ENCODE measurements around the gene SPNS3. TPM values are rescaled to one million over a fixed set of nuclear protein-coding genes. Genes with fewer than 3 reads are reported as not detected.

SPNS3 gene
- total RNA-seq, 1 experiment from 2014 or later: not detected

DNA sequence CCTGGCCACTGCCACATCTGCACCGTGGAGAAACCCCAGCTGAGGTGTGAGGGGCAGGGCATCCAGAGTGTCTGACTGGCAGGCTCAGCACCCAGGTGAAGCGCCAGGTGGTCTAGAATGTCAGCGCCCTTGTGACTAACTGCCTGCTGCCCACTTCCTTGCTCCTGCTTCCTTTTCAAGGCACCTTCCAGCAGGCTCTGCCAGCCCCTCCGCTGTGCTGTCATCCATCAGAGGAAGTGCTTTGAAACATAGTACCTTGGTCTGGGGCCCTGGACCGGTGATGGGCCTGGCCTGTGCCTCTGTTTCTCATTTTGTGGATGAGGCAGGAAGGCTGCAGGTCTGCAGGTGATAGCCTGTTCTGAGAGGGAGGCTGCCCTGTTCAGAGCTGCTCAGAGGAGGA is 70.4 kb downstream of the SPNS3 start:
- no TSS peak for BruUV-seq (replicated peaks)
- Mint-ChIP-seq H3K27me3 (ENCODE audit: insufficient read depth, unreplicated experiment) (peaks cover 3% of the 10 kb centered on the region), H3K36me3 (ENCODE audit: insufficient read depth, unreplicated experiment) (no peaks in the 10 kb centered on the region), H3K9me3 (ENCODE audit: unreplicated experiment) (no peaks in the 10 kb centered on the region), H3K27ac (ENCODE audit: unreplicated experiment) (no peak overlapping the region), H3K4me3 (ENCODE audit: unreplicated experiment) (no peak overlapping the region), H3K4me1 (ENCODE audit: low read depth, unreplicated experiment) (peaks cover 5% of the 10 kb centered on the region)
- no peak for DNase-seq
- no peaks in the 10 kb centered on the region for H3K4me1 ChIP-seq
- ChIA-PET CTCF (no interaction called here), POLR2A (no interaction called here)
- H3K27me3 ChIP-seq (replicated peaks; ENCODE audit: control insufficient read depth, insufficient read depth, low read length): no peaks in the 10 kb centered on the region
- H3K9me3 ChIP-seq: no peaks in the 10 kb centered on the region
- TF ChIP-seq, protein P1, sequence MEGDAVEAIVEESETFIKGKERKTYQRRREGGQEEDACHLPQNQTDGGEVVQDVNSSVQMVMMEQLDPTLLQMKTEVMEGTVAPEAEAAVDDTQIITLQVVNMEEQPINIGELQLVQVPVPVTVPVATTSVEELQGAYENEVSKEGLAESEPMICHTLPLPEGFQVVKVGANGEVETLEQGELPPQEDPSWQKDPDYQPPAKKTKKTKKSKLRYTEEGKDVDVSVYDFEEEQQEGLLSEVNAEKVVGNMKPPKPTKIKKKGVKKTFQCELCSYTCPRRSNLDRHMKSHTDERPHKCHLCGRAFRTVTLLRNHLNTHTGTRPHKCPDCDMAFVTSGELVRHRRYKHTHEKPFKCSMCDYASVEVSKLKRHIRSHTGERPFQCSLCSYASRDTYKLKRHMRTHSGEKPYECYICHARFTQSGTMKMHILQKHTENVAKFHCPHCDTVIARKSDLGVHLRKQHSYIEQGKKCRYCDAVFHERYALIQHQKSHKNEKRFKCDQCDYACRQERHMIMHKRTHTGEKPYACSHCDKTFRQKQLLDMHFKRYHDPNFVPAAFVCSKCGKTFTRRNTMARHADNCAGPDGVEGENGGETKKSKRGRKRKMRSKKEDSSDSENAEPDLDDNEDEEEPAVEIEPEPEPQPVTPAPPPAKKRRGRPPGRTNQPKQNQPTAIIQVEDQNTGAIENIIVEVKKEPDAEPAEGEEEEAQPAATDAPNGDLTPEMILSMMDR (IDR thresholded peaks at IDR 0.05; ENCODE audit: insufficient read depth in 1 of 2, low read depth in 1 of 2, low read length in 1 of 2, severe bottlenecking in 1 of 2, unreplicated experiment in 1 of 2): no peak
- no peak overlapping the region for H3K4me3 ChIP-seq (ENCODE audit: low read depth, low read length)
- intact Hi-C loops (cut with micrococcal nuclease; ENCODE audit: unreplicated experiment): no loop called here
- H3K36me3 ChIP-seq (ENCODE audit: control insufficient read depth, insufficient read depth, low read length): no peaks in the 10 kb centered on the region

DNA sequence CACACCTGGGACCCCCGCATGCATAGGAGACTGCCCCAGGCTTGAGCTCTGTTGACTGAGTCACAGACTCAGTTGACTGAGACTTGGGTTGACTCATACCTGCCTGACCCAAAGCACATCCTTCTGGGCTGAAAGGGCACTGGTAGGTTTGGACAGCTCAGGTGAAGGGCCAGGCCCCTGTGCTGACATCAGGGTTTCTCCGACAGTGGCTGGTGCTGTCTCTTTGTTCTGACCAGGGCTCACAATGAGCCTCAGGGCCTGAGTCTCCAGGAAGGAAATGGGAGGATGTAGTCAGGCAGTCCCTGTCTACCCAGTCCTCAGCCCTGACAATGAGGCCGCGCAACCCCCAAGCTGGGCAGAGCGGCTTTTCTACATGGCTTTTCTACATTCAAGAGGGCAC is 71.4 kb downstream of the SPNS3 start:
- no peaks in the 10 kb centered on the region for H3K36me3 Mint-ChIP-seq (ENCODE audit: insufficient read depth, unreplicated experiment)
- ChIA-PET POLR2A (no interaction called here), CTCF (no interaction called here)
- no peak overlapping the region for H3K27ac Mint-ChIP-seq (ENCODE audit: unreplicated experiment)
- no peak overlapping the region for H3K4me3 Mint-ChIP-seq (ENCODE audit: unreplicated experiment)
- H3K4me1 Mint-ChIP-seq (ENCODE audit: low read depth, unreplicated experiment): no peaks in the 10 kb centered on the region
- no peaks in the 10 kb centered on the region for H3K36me3 ChIP-seq (ENCODE audit: control insufficient read depth, insufficient read depth, low read length)
- no peaks in the 10 kb centered on the region for H3K9me3 Mint-ChIP-seq (ENCODE audit: unreplicated experiment)
- TF ChIP-seq, protein P1 (IDR thresholded peaks at IDR 0.05; ENCODE audit: insufficient read depth in 1 of 2, low read depth in 1 of 2, low read length in 1 of 2, severe bottlenecking in 1 of 2, unreplicated experiment in 1 of 2): no peak
- no peaks in the 10 kb centered on the region for H3K4me1 ChIP-seq
- H3K27me3 ChIP-seq (replicated peaks; ENCODE audit: control insufficient read depth, insufficient read depth, low read length): no peaks in the 10 kb centered on the region
- H3K9me3 ChIP-seq: no peaks in the 10 kb centered on the region
- no peak overlapping the region for H3K4me3 ChIP-seq (ENCODE audit: low read depth, low read length)
- peaks cover 3% of the 10 kb centered on the region for H3K27me3 Mint-ChIP-seq (ENCODE audit: insufficient read depth, unreplicated experiment)
- no peak for DNase-seq
- no TSS peak for BruUV-seq (replicated peaks)
- intact Hi-C loops (cut with micrococcal nuclease; ENCODE audit: unreplicated experiment): no loop called here

DNA sequence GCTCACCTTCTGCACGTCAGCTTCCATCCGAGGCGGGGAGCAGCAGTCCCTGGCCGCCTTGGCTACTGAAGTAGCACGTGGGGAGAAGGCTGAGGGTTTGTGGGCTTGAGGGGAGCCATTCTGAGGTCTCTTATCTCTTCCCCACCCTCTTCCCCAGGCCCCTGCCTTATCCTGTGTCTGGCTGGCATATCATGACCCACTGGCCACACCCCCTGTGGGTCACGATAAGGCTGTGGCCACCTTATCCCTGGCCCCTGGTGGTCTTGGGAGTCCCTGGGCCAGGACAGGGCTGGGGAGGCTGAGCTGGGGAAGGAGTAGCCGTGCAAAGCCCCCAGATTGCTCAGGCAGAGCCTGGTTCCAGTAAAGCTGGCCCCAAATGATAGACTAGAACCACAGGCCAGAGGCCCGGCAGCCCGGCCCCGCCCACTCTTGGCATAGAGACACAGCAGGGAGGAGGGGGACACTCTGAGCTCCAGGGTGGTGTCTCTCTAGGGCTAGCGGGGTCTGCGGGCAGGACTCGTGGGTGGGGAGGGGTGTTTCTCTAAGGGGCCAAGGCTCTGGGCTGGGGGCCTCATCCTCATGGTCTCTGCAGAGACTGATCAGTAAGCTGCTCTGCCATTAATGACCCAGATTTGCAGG is 72.6 kb downstream of the SPNS3 start:
- H3K4me3 Mint-ChIP-seq (ENCODE audit: unreplicated experiment): no peak overlapping the region
- H3K9me3 ChIP-seq: no peaks in the 10 kb centered on the region
- BruUV-seq (replicated peaks): no TSS peak
- DNase-seq: no peak
- H3K9me3 Mint-ChIP-seq (ENCODE audit: unreplicated experiment): no peaks in the 10 kb centered on the region
- POLR2A ChIA-PET: no interaction called here
- no peaks in the 10 kb centered on the region for H3K27me3 ChIP-seq (replicated peaks; ENCODE audit: control insufficient read depth, insufficient read depth, low read length)
- TF ChIP-seq, protein P1 (IDR thresholded peaks at IDR 0.05; ENCODE audit: insufficient read depth in 1 of 2, low read depth in 1 of 2, low read length in 1 of 2, severe bottlenecking in 1 of 2, unreplicated experiment in 1 of 2): no peak
- no peak overlapping the region for H3K4me3 ChIP-seq (ENCODE audit: low read depth, low read length)
- no peaks in the 10 kb centered on the region for H3K36me3 ChIP-seq (ENCODE audit: control insufficient read depth, insufficient read depth, low read length)
- intact Hi-C loops (cut with micrococcal nuclease; ENCODE audit: unreplicated experiment): no loop called here
- no peaks in the 10 kb centered on the region for H3K36me3 Mint-ChIP-seq (ENCODE audit: insufficient read depth, unreplicated experiment)
- no peak overlapping the region for H3K27ac Mint-ChIP-seq (ENCODE audit: unreplicated experiment)
- no peaks in the 10 kb centered on the region for H3K4me1 ChIP-seq
- no peaks in the 10 kb centered on the region for H3K4me1 Mint-ChIP-seq (ENCODE audit: low read depth, unreplicated experiment)
- CTCF ChIA-PET: no interaction called here
- no peaks in the 10 kb centered on the region for H3K27me3 Mint-ChIP-seq (ENCODE audit: insufficient read depth, unreplicated experiment)

All from Caco-2 (cell line).